WERI-Rb-1 (cell line): ENCODE results near the gene DGCR2.
"Not testable (repeated sequence)": the region's sequence is repeated elsewhere in the genome, so short reads cannot be mapped to it uniquely, and the experiment has no call there.

Experiments used
- DNase-seq: peaks from one replicate; pipeline ENCODE4 v3.0.0-alpha.2; 2020
- H3K27ac ChIP-seq: fragments of 250-450 bp; sonication (Bioruptor Pico); 2 replicates; pipeline ENCODE4 v1.5.1; 2020; ENCODE audit warnings: mild to moderate bottlenecking, moderate library complexity
- H3K27me3 ChIP-seq: fragments of 250-450 bp; sonication (Bioruptor Pico); 2 replicates; pipeline ENCODE4 v1.5.1; 2021; ENCODE audit warnings: mild to moderate bottlenecking, low read depth, moderate library complexity; ENCODE audit not compliant: insufficient read depth, severe bottlenecking
- H3K36me3 ChIP-seq: fragments of 250-450 bp; sonication (Bioruptor Pico); 2 replicates; pipeline ENCODE4 v1.5.1; 2020; ENCODE audit warnings: mild to moderate bottlenecking, moderate library complexity
- H3K4me3 ChIP-seq: 2 replicates; pipeline ENCODE4 v1.5.1; 2011; ENCODE audit warnings: low read depth, mild to moderate bottlenecking, control low read depth, low read length
- H3K9me3 ChIP-seq: fragments of 250-450 bp; sonication (Bioruptor Pico); 2 replicates; pipeline ENCODE4 v1.5.1; 2021; ENCODE audit warnings: mild to moderate bottlenecking, moderate library complexity; ENCODE audit not compliant: severe bottlenecking
- CTCF ChIP-seq: IDR thresholded peaks from 2 replicates; pipeline ENCODE4 v1.5.1; 2011; ENCODE audit warnings: low read depth, mild to moderate bottlenecking, control low read depth, inconsistent platforms, low read length

Gene DGCR2

GRCh38 chr22:19051381-19052072 is 70.7 kb downstream of the DGCR2 start:
- Histone ChIP-seq H3K4me3 (no peak overlapping the region), H3K27me3 (no peaks in the 10 kb centered on the region), H3K9me3 (no peaks in the 10 kb centered on the region), H3K36me3 (peaks cover 51% of the 10 kb centered on the region), H3K27ac (no peak overlapping the region)
- TF ChIP-seq CTCF = no peak
- no peak for DNase-seq

GRCh38 chr22:19050847-19051246 is 71.4 kb downstream of the DGCR2 start:
- not testable (repeated sequence) for H3K27me3 ChIP-seq, DNase-seq, H3K9me3 ChIP-seq, H3K4me3 ChIP-seq, H3K27ac ChIP-seq
- peaks cover 56% of the 10 kb centered on the region for H3K36me3 ChIP-seq

- Histone ChIP-seq H3K9me3 (no peaks in the 10 kb centered on the region), H3K4me3 (no peak overlapping the region), H3K27ac (no peak overlapping the region), H3K36me3 (peaks cover 60% of the 10 kb centered on the region), H3K27me3 (no peaks in the 10 kb centered on the region)
- no peak for TF ChIP-seq CTCF
- DNase-seq = no peak
Observed at GRCh38 chr22:19050117-19050516, 72.1 kb downstream of the DGCR2 start.

- H3K27me3 ChIP-seq = no peaks in the 10 kb centered on the region
- no peak overlapping the region for H3K27ac ChIP-seq
- H3K9me3 ChIP-seq = no peaks in the 10 kb centered on the region
- peaks cover 69% of the 10 kb centered on the region for H3K36me3 ChIP-seq
- no peak for TF ChIP-seq CTCF
- H3K4me3 ChIP-seq = no peak overlapping the region
- DNase-seq = no peak
Observed at GRCh38 chr22:19048531-19048930, 73.7 kb downstream of the DGCR2 start.

- Histone ChIP-seq H3K9me3 (no peaks in the 10 kb centered on the region), H3K36me3 (peaks cover 72% of the 10 kb centered on the region), H3K4me3 (no peak overlapping the region), H3K27ac (no peak overlapping the region), H3K27me3 (no peaks in the 10 kb centered on the region)
- no peak for TF ChIP-seq CTCF
- DNase-seq = no peak
Observed at GRCh38 chr22:19047993-19048392, 74.2 kb downstream of the DGCR2 start.

DNA sequence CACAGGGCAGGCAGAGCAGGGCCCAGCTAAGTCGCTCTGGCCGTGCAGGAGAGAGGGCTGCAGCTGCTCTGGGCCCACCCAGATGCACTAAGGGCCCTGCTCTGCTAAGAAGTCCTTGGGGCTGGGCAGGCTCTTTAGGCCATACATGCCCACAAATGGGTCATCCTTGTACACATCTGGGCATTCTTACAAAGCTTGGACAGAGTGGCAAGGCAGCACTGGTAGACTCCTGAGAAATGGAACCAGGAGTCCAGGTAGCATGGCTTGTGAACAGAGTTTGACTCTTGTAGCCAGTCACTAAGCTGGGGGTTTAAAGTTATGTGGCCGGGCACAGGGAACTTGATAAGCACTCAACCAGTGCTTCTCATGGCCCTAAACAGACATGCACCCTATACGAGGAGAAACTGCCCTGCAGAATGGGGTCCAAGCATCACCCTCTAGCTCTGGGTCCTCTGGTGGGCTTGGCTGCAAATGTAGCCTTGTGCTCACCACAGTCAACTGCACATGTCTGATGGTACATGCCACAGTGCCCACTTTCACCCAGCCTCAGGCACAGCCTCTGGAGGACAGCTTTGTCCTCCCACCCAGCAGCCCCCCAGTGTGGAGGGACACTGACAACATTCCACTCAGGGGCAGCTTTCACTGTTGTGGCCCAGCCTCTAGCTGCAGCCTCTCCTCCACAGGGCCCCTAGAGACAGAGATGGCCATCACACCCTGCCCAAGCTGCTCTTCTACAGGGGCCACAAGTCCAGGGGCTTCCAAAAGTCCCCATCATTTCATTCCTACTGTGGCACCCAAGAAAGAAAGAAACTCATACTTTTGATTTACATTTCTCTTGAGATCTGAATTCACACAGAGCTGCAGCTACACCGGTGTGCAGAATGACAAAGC is 75.2 kb downstream of the DGCR2 start:
- no peaks in the 10 kb centered on the region for H3K9me3 ChIP-seq
- no peak for DNase-seq
- no peak for TF ChIP-seq CTCF
- H3K27me3 ChIP-seq = no peaks in the 10 kb centered on the region
- H3K36me3 ChIP-seq = peaks cover 73% of the 10 kb centered on the region
- no peak overlapping the region for H3K27ac ChIP-seq
- H3K4me3 ChIP-seq = no peak overlapping the region
